ENCODE measurements around the gene NUDT2.

The NUDT2 gene

GRCh38 chr9:34380511-34381315 is 51.3 kb downstream of the NUDT2 start:
- Histone ChIP-seq H3K36me3 (ENCODE audit: insufficient read depth, low read length) (no peaks in the 10 kb centered on the region), H3K4me1 (ENCODE audit: insufficient read depth, low read length) (peaks cover 2% of the 10 kb centered on the region; the same call in 1 of the 2 replicates), H3K9me3 (ENCODE audit: control insufficient read depth, insufficient read depth, low read length) (no peaks in the 10 kb centered on the region), H3K9ac (ENCODE audit: low read depth, low read length) (peak overlapping the region; percentile 53; the same call in 1 of the 2 replicates)

- Histone ChIP-seq H3K9me3 (ENCODE audit: control insufficient read depth, insufficient read depth, low read length) (no peaks in the 10 kb centered on the region), H3K36me3 (ENCODE audit: insufficient read depth, low read length) (no peaks in the 10 kb centered on the region), H3K9ac (ENCODE audit: low read depth, low read length) (peak overlapping the region; percentile 53; the same call in 1 of the 2 replicates), H3K4me1 (ENCODE audit: insufficient read depth, low read length) (no peaks in the 10 kb centered on the region)
Measured at GRCh38 chr9:34381323-34381722, 52.0 kb downstream of the NUDT2 start.

- Histone ChIP-seq H3K4me1 (ENCODE audit: insufficient read depth, low read length) (no peaks in the 10 kb centered on the region), H3K36me3 (ENCODE audit: insufficient read depth, low read length) (no peaks in the 10 kb centered on the region), H3K9me3 (ENCODE audit: control insufficient read depth, insufficient read depth, low read length) (no peaks in the 10 kb centered on the region), H3K9ac (ENCODE audit: low read depth, low read length) (no peak overlapping the region)
Measured at GRCh38 chr9:34382054-34382453, 52.7 kb downstream of the NUDT2 start.

GRCh38 chr9:34382879-34383278 is 53.5 kb downstream of the NUDT2 start:
- Histone ChIP-seq H3K9ac (ENCODE audit: low read depth, low read length) (no peak overlapping the region), H3K9me3 (ENCODE audit: control insufficient read depth, insufficient read depth, low read length) (no peaks in the 10 kb centered on the region), H3K4me1 (ENCODE audit: insufficient read depth, low read length) (no peaks in the 10 kb centered on the region)

GRCh38 chr9:34383904-34384303 is 54.5 kb downstream of the NUDT2 start:
- no peaks in the 10 kb centered on the region for H3K4me1 ChIP-seq (ENCODE audit: insufficient read depth, low read length)
- no peaks in the 10 kb centered on the region for H3K9me3 ChIP-seq (ENCODE audit: control insufficient read depth, insufficient read depth, low read length)
- H3K36me3 ChIP-seq (ENCODE audit: insufficient read depth, low read length): no peaks in the 10 kb centered on the region
- no peak overlapping the region for H3K9ac ChIP-seq (ENCODE audit: low read depth, low read length)

More at GRCh38 chr9:34382879-34383278, 53.5 kb downstream of the NUDT2 start:
- H3K36me3 ChIP-seq (ENCODE audit: insufficient read depth, low read length): no peaks in the 10 kb centered on the region

- Histone ChIP-seq H3K4me1 (ENCODE audit: insufficient read depth, low read length) (no peaks in the 10 kb centered on the region), H3K9me3 (ENCODE audit: control insufficient read depth, insufficient read depth, low read length) (no peaks in the 10 kb centered on the region), H3K36me3 (ENCODE audit: insufficient read depth, low read length) (no peaks in the 10 kb centered on the region), H3K9ac (ENCODE audit: low read depth, low read length) (no peak overlapping the region)
Measured at GRCh38 chr9:34384368-34385165, 55.2 kb downstream of the NUDT2 start.

GRCh38 chr9:34385561-34386230 is 56.3 kb downstream of the NUDT2 start:
- Histone ChIP-seq H3K9ac (ENCODE audit: low read depth, low read length) (no peak overlapping the region), H3K9me3 (ENCODE audit: control insufficient read depth, insufficient read depth, low read length) (no peaks in the 10 kb centered on the region), H3K4me1 (ENCODE audit: insufficient read depth, low read length) (no peaks in the 10 kb centered on the region), H3K36me3 (ENCODE audit: insufficient read depth, low read length) (no peaks in the 10 kb centered on the region)

GRCh38 chr9:34386656-34387055 is 57.3 kb downstream of the NUDT2 start:
- H3K9ac ChIP-seq (ENCODE audit: low read depth, low read length): no peak overlapping the region
- H3K4me1 ChIP-seq (ENCODE audit: insufficient read depth, low read length): no peaks in the 10 kb centered on the region
- H3K9me3 ChIP-seq (ENCODE audit: control insufficient read depth, insufficient read depth, low read length): no peaks in the 10 kb centered on the region
- no peaks in the 10 kb centered on the region for H3K36me3 ChIP-seq (ENCODE audit: insufficient read depth, low read length)

- Histone ChIP-seq H3K4me1 (ENCODE audit: insufficient read depth, low read length) (no peaks in the 10 kb centered on the region), H3K9ac (ENCODE audit: low read depth, low read length) (no peak overlapping the region), H3K9me3 (ENCODE audit: control insufficient read depth, insufficient read depth, low read length) (no peaks in the 10 kb centered on the region), H3K36me3 (ENCODE audit: insufficient read depth, low read length) (no peaks in the 10 kb centered on the region)
Measured at GRCh38 chr9:34387239-34387638, 57.9 kb downstream of the NUDT2 start.

GRCh38 chr9:34392511-34392910 is 63.1 kb downstream of the NUDT2 start:
- H3K9me3 ChIP-seq (ENCODE audit: control insufficient read depth, insufficient read depth, low read length): no peaks in the 10 kb centered on the region
- H3K36me3 ChIP-seq (ENCODE audit: insufficient read depth, low read length): no peaks in the 10 kb centered on the region
- no peak overlapping the region for H3K9ac ChIP-seq (ENCODE audit: low read depth, low read length)
- H3K4me1 ChIP-seq (ENCODE audit: insufficient read depth, low read length): no peaks in the 10 kb centered on the region
